ENCODE measurements around the gene CRIM1.

CRIM1 gene

GRCh38 chr2:36509075-36509474 lies 153.5 kb downstream of the CRIM1 start:
- Histone ChIP-seq H3K4me1 (ENCODE audit: control insufficient read depth, insufficient read depth, low read length) (peaks cover 5% of the 10 kb centered on the region), H3K36me3 (ENCODE audit: control insufficient read depth, insufficient read depth, low read length) (no peaks in the 10 kb centered on the region), H3K27me3 (ENCODE audit: control insufficient read depth, insufficient read depth, low read length) (no peaks in the 10 kb centered on the region), H3K4me3 (ENCODE audit: low read length) (no peak overlapping the region), H3K9ac (ENCODE audit: low read length) (no peak overlapping the region), H3K9me3 (ENCODE audit: control insufficient read depth, low read length) (no peaks in the 10 kb centered on the region)

GRCh38 chr2:36511858-36512603 lies 156.5 kb downstream of the CRIM1 start:
- no peaks in the 10 kb centered on the region for H3K36me3 ChIP-seq (ENCODE audit: control insufficient read depth, insufficient read depth, low read length)

GRCh38 chr2:36512705-36513104 lies 157.1 kb downstream of the CRIM1 start:
- H3K9me3 ChIP-seq (ENCODE audit: control insufficient read depth, low read length), result no peaks in the 10 kb centered on the region
- no peak overlapping the region for H3K9ac ChIP-seq (ENCODE audit: low read length)
- no peaks in the 10 kb centered on the region for H3K4me1 ChIP-seq (ENCODE audit: control insufficient read depth, insufficient read depth, low read length)
- no peaks in the 10 kb centered on the region for H3K36me3 ChIP-seq (ENCODE audit: control insufficient read depth, insufficient read depth, low read length)
- no peaks in the 10 kb centered on the region for H3K27me3 ChIP-seq (ENCODE audit: control insufficient read depth, insufficient read depth, low read length)
- no peak overlapping the region for H3K4me3 ChIP-seq (ENCODE audit: low read length)

More at GRCh38 chr2:36511858-36512603, 156.5 kb downstream of the CRIM1 start:
- Histone ChIP-seq H3K4me1 (ENCODE audit: control insufficient read depth, insufficient read depth, low read length) (no peaks in the 10 kb centered on the region), H3K9ac (ENCODE audit: low read length) (no peak overlapping the region), H3K4me3 (ENCODE audit: low read length) (no peak overlapping the region), H3K9me3 (ENCODE audit: control insufficient read depth, low read length) (no peaks in the 10 kb centered on the region), H3K27me3 (ENCODE audit: control insufficient read depth, insufficient read depth, low read length) (no peaks in the 10 kb centered on the region)

GRCh38 chr2:36513661-36514060 lies 158.1 kb downstream of the CRIM1 start:
- no peaks in the 10 kb centered on the region for H3K27me3 ChIP-seq (ENCODE audit: control insufficient read depth, insufficient read depth, low read length)
- no peaks in the 10 kb centered on the region for H3K9me3 ChIP-seq (ENCODE audit: control insufficient read depth, low read length)
- no peak overlapping the region for H3K4me3 ChIP-seq (ENCODE audit: low read length)
- no peak overlapping the region for H3K9ac ChIP-seq (ENCODE audit: low read length)
- no peaks in the 10 kb centered on the region for H3K36me3 ChIP-seq (ENCODE audit: control insufficient read depth, insufficient read depth, low read length)
- no peaks in the 10 kb centered on the region for H3K4me1 ChIP-seq (ENCODE audit: control insufficient read depth, insufficient read depth, low read length)

GRCh38 chr2:36515538-36515937 lies 160.0 kb downstream of the CRIM1 start:
- Histone ChIP-seq H3K27me3 (ENCODE audit: control insufficient read depth, insufficient read depth, low read length) (no peaks in the 10 kb centered on the region), H3K9ac (ENCODE audit: low read length) (no peak overlapping the region), H3K4me1 (ENCODE audit: control insufficient read depth, insufficient read depth, low read length) (no peaks in the 10 kb centered on the region), H3K4me3 (ENCODE audit: low read length) (no peak overlapping the region), H3K9me3 (ENCODE audit: control insufficient read depth, low read length) (no peaks in the 10 kb centered on the region), H3K36me3 (ENCODE audit: control insufficient read depth, insufficient read depth, low read length) (no peaks in the 10 kb centered on the region)

- H3K36me3 ChIP-seq (ENCODE audit: control insufficient read depth, insufficient read depth, low read length), result no peaks in the 10 kb centered on the region
Measured at GRCh38 chr2:36516136-36516870, 160.7 kb downstream of the CRIM1 start.

GRCh38 chr2:36520431-36520830 lies 164.9 kb downstream of the CRIM1 start:
- no peak overlapping the region for H3K4me3 ChIP-seq (ENCODE audit: low read length)
- H3K9ac ChIP-seq (ENCODE audit: low read length), result no peak overlapping the region
- H3K27me3 ChIP-seq (ENCODE audit: control insufficient read depth, insufficient read depth, low read length), result no peaks in the 10 kb centered on the region
- no peaks in the 10 kb centered on the region for H3K9me3 ChIP-seq (ENCODE audit: control insufficient read depth, low read length)
- no peaks in the 10 kb centered on the region for H3K4me1 ChIP-seq (ENCODE audit: control insufficient read depth, insufficient read depth, low read length)
- H3K36me3 ChIP-seq (ENCODE audit: control insufficient read depth, insufficient read depth, low read length), result no peaks in the 10 kb centered on the region

More at GRCh38 chr2:36516136-36516870, 160.7 kb downstream of the CRIM1 start:
- Histone ChIP-seq H3K9ac (ENCODE audit: low read length) (no peak overlapping the region), H3K9me3 (ENCODE audit: control insufficient read depth, low read length) (no peaks in the 10 kb centered on the region), H3K4me1 (ENCODE audit: control insufficient read depth, insufficient read depth, low read length) (no peaks in the 10 kb centered on the region), H3K4me3 (ENCODE audit: low read length) (no peak overlapping the region), H3K27me3 (ENCODE audit: control insufficient read depth, insufficient read depth, low read length) (no peaks in the 10 kb centered on the region)

GRCh38 chr2:36523153-36523552 lies 167.6 kb downstream of the CRIM1 start:
- no peaks in the 10 kb centered on the region for H3K9me3 ChIP-seq (ENCODE audit: control insufficient read depth, low read length)
- H3K4me1 ChIP-seq (ENCODE audit: control insufficient read depth, insufficient read depth, low read length), result no peaks in the 10 kb centered on the region
- H3K9ac ChIP-seq (ENCODE audit: low read length), result no peak overlapping the region
- H3K4me3 ChIP-seq (ENCODE audit: low read length), result no peak overlapping the region
- no peaks in the 10 kb centered on the region for H3K36me3 ChIP-seq (ENCODE audit: control insufficient read depth, insufficient read depth, low read length)
- H3K27me3 ChIP-seq (ENCODE audit: control insufficient read depth, insufficient read depth, low read length), result no peaks in the 10 kb centered on the region

GRCh38 chr2:36525245-36525644 lies 169.7 kb downstream of the CRIM1 start:
- H3K9ac ChIP-seq (ENCODE audit: low read length), result no peak overlapping the region
- H3K4me1 ChIP-seq (ENCODE audit: control insufficient read depth, insufficient read depth, low read length), result no peaks in the 10 kb centered on the region
- H3K9me3 ChIP-seq (ENCODE audit: control insufficient read depth, low read length), result no peaks in the 10 kb centered on the region
- no peak overlapping the region for H3K4me3 ChIP-seq (ENCODE audit: low read length)
- H3K36me3 ChIP-seq (ENCODE audit: control insufficient read depth, insufficient read depth, low read length), result no peaks in the 10 kb centered on the region
- H3K27me3 ChIP-seq (ENCODE audit: control insufficient read depth, insufficient read depth, low read length), result no peaks in the 10 kb centered on the region

- no peaks in the 10 kb centered on the region for H3K36me3 ChIP-seq (ENCODE audit: control insufficient read depth, insufficient read depth, low read length)
- H3K9me3 ChIP-seq (ENCODE audit: control insufficient read depth, low read length), result no peaks in the 10 kb centered on the region
- H3K27me3 ChIP-seq (ENCODE audit: control insufficient read depth, insufficient read depth, low read length), result no peaks in the 10 kb centered on the region
- no peak overlapping the region for H3K9ac ChIP-seq (ENCODE audit: low read length)
- H3K4me1 ChIP-seq (ENCODE audit: control insufficient read depth, insufficient read depth, low read length), result no peaks in the 10 kb centered on the region
- no peak overlapping the region for H3K4me3 ChIP-seq (ENCODE audit: low read length)
Measured at GRCh38 chr2:36526226-36526625, 170.6 kb downstream of the CRIM1 start.

GRCh38 chr2:36528274-36528673 lies 172.7 kb downstream of the CRIM1 start:
- H3K27me3 ChIP-seq (ENCODE audit: control insufficient read depth, insufficient read depth, low read length), result no peaks in the 10 kb centered on the region
- no peak overlapping the region for H3K4me3 ChIP-seq (ENCODE audit: low read length)
- no peaks in the 10 kb centered on the region for H3K4me1 ChIP-seq (ENCODE audit: control insufficient read depth, insufficient read depth, low read length)
- no peaks in the 10 kb centered on the region for H3K9me3 ChIP-seq (ENCODE audit: control insufficient read depth, low read length)
- H3K36me3 ChIP-seq (ENCODE audit: control insufficient read depth, insufficient read depth, low read length), result no peaks in the 10 kb centered on the region
- no peak overlapping the region for H3K9ac ChIP-seq (ENCODE audit: low read length)

- Histone ChIP-seq H3K36me3 (ENCODE audit: control insufficient read depth, insufficient read depth, low read length) (no peaks in the 10 kb centered on the region), H3K9ac (ENCODE audit: low read length) (no peak overlapping the region), H3K9me3 (ENCODE audit: control insufficient read depth, low read length) (no peaks in the 10 kb centered on the region), H3K4me3 (ENCODE audit: low read length) (no peak overlapping the region), H3K27me3 (ENCODE audit: control insufficient read depth, insufficient read depth, low read length) (no peaks in the 10 kb centered on the region), H3K4me1 (ENCODE audit: control insufficient read depth, insufficient read depth, low read length) (no peaks in the 10 kb centered on the region)
Measured at GRCh38 chr2:36528766-36529392, 173.3 kb downstream of the CRIM1 start.
